Thyroid gland (tissue), 4 donors: ENCODE measurements around the gene ELL2. TPM values are rescaled to one million over a fixed set of nuclear protein-coding genes. Genes with fewer than 3 reads are reported as not detected.

Source experiments
- DNase-seq, 2 donors: peaks; one replicate each; pipeline ENCODE4 v3.0.0-alpha.2; 2019
- H3K27ac ChIP-seq, 3 donors: fragments of 200-600 bp; sonication (generic); 1 replicate in 2 of 3; 2 replicates in 1 of 3; pipeline ENCODE4 v1.5.1; 2016 to 2019; ENCODE audit warnings: mild to moderate bottlenecking in 1 of 3, moderate library complexity in 1 of 3
- H3K27me3 ChIP-seq: fragments of 200-600 bp; sonication (generic); one replicate; pipeline ENCODE4 v1.5.1; 2019
- H3K36me3 ChIP-seq, 2 donors: fragments of 200-600 bp; sonication (generic); one replicate each; pipeline ENCODE4 v1.5.1; 2016 to 2019
- H3K4me1 ChIP-seq, 2 donors: fragments of 200-600 bp; sonication (generic); one replicate each; pipeline ENCODE4 v1.5.1; 2017 to 2019
- H3K4me3 ChIP-seq, 3 donors: fragments of 200-600 bp; sonication (generic); replicated peaks in 1 of 3; 1 replicate in 2 of 3; 2 replicates in 1 of 3; pipeline ENCODE4 v1.5.1; 2016; ENCODE audit warnings: mild to moderate bottlenecking in 1 of 3
- H3K9me3 ChIP-seq: fragments of 200-600 bp; sonication (generic); one replicate; pipeline ENCODE4 v1.5.1; 2017
- POLR2A ChIP-seq, 2 donors: fragments of 450-650 bp; IDR thresholded peaks; one replicate each; pipeline ENCODE4 v1.6.1; 2017; ENCODE audit warnings: antibody characterized with exemption in 2 of 2, mild to moderate bottlenecking in 2 of 2, moderate library complexity in 1 of 2
- whole genome bisulfite sequencing, 2 donors: methylation state at CpG; one replicate each; pipeline ENCODE4 v1.1.5; 2017; 5-methylcytosine and 5-hydroxymethylcytosine counted together
- intact Hi-C: fragments of 100-400 bp; cut with DNase I; formaldehyde crosslinking; loops from one replicate; pipeline ENCODE4 v1.15.1; 2023
- total RNA-seq, 4 donors: library from RNA; depleted of rRNA; stranded (reverse); fragments of >200 nt; gene quantifications; one replicate each; pipeline ENCODE4 v1.2.3, GENCODE V29; 2016
- TF ChIP-seq, protein P1 (sequence below), 6 experiments: fragments of 200-600 bp in 3 of 6; fragments of 450-650 bp in 3 of 6; sonication (generic) in 3 of 6; IDR thresholded peaks; one replicate each; pipeline ENCODE4 v1.5.1; 2016 to 2019; ENCODE audit warnings: antibody characterized with exemption in 6 of 6, mild to moderate bottlenecking in 2 of 6, inconsistent platforms in 1 of 6, moderate library complexity in 1 of 6

The ELL2 gene
- total RNA-seq, 4 donors from 2014 or later: 56.1 to 80.2 (median 69.6) TPM

DNA sequence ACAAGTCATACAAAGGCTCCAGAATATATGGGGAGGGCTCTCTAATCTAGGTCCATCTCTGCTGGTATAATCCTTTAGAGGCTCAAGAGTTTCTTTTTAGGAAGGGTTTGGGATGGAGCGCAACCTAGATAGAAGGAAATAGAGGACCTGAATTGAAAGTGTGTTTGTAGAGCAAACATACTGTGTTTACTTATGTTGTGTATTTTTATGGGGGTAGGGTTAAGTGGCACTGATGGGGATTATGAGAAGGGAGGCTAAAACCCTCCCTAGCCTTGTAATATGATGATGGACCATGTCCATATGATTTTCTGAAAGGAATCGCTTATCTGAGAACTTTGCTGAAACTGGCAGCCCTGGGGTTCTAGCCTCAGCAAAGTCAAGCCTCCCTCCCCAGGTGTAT is 4.4 kb upstream of the ELL2 start:
- 94 to 95% methylated on average over 2 of the region's 2 CpGs for WGBS, 2 donors
- Histone ChIP-seq H3K9me3 (no peaks in the 10 kb centered on the region), H3K27me3 (no peaks in the 10 kb centered on the region), H3K36me3 (no peaks in the 10 kb centered on the region), H3K4me1 (peaks cover 0 to 6% of the 10 kb centered on the region in 2 donors), H3K27ac (no peak overlapping the region), H3K4me3 (no peak overlapping the region)
- TF ChIP-seq, protein P1, sequence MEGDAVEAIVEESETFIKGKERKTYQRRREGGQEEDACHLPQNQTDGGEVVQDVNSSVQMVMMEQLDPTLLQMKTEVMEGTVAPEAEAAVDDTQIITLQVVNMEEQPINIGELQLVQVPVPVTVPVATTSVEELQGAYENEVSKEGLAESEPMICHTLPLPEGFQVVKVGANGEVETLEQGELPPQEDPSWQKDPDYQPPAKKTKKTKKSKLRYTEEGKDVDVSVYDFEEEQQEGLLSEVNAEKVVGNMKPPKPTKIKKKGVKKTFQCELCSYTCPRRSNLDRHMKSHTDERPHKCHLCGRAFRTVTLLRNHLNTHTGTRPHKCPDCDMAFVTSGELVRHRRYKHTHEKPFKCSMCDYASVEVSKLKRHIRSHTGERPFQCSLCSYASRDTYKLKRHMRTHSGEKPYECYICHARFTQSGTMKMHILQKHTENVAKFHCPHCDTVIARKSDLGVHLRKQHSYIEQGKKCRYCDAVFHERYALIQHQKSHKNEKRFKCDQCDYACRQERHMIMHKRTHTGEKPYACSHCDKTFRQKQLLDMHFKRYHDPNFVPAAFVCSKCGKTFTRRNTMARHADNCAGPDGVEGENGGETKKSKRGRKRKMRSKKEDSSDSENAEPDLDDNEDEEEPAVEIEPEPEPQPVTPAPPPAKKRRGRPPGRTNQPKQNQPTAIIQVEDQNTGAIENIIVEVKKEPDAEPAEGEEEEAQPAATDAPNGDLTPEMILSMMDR (IDR thresholded peaks at IDR 0.05): no peak
- no peak for TF ChIP-seq POLR2A (IDR thresholded peaks at IDR 0.05)
- intact Hi-C loops: loop anchor here (10.0 kb wide), 1 partner anchor 369 kb away; no protein-coding TSS in a partner anchor
- DNase-seq: no peak

DNA sequence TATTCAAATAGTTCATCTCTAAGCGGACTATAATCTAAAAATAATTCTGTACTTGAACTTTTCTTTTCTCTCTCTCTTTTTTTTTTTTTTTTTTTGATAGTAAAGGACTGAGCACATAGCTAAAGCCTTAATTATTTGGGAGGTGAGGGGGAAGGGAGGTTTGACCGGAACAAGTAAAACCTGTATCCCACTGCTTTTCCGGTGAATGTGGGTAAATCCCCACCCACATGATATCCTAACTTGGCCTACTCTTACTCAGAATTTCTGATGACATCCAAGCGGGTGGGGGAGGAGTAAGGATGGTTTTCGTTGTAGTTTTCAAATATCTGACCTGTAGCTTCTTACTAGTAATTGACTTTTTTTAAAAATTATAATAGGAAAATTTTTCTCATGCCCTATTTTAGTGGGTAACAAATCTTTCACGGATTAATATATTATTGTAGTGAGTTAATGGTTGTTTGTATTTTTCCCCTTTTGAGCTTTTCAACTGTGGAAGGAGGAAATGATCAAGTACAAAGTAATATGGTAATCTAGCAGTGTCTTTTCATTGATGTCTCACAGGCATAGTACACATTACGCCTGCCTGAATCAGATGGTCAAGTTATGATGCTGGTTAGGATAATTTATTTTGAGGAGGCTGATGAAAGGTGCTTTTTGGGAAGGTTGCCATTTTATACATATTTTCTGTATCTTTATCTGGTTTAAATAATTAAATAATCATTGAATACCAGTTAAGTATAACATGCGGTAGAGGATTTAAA is 2.2 kb upstream of the ELL2 start:
- WGBS, 2 donors: 78% methylated on average over 8 of the region's 8 CpGs
- no peaks in the 10 kb centered on the region for H3K36me3 ChIP-seq
- H3K4me3 ChIP-seq: no peak overlapping the region
- peaks cover 9 to 14% of the 10 kb centered on the region in 2 donors for H3K4me1 ChIP-seq
- intact Hi-C loops: loop anchor here (10.0 kb wide), 1 partner anchor 371 kb away; no protein-coding TSS in a partner anchor
- peak in 1 of 2 donors; percentile 11 for DNase-seq
- no peak overlapping the region for H3K27ac ChIP-seq
- no peaks in the 10 kb centered on the region for H3K9me3 ChIP-seq
- H3K27me3 ChIP-seq: no peaks in the 10 kb centered on the region
- TF ChIP-seq POLR2A (IDR thresholded peaks at IDR 0.05): no peak
- TF ChIP-seq, protein P1 (IDR thresholded peaks at IDR 0.05): no peak

DNA sequence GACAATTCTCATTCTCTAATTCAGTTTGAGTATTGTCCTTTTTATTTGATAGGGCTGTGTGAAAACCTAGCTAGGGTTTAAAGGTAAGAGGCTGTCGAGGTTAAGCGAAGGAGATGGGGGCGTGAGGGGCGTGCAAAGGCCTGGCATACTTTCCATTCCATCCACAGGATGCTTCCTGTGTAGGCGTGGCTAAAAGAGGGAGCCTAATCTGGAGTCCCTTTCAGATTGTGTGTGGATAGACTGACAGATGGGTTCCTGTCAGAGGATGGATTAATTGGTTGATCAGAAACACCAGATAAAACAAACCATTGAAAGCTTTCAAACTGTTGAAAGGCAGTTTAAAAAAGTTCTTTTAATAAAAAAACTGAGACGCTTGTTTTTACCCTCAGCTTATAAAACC is 1.1 kb upstream of the ELL2 start:
- WGBS, 2 donors: 61% methylated on average over 6 of the region's 6 CpGs
- Histone ChIP-seq H3K4me3 (no peak overlapping the region), H3K27ac (peak overlapping the region; percentile 99 to 100 (median 99)), H3K36me3 (no peaks in the 10 kb centered on the region), H3K27me3 (no peaks in the 10 kb centered on the region), H3K9me3 (no peaks in the 10 kb centered on the region), H3K4me1 (peaks cover 19 to 24% of the 10 kb centered on the region in 2 donors)
- intact Hi-C loops: loop anchor here (10.0 kb wide), 1 partner anchor 372 kb away; no protein-coding TSS in a partner anchor
- TF ChIP-seq POLR2A (IDR thresholded peaks at IDR 0.05): no peak
- TF ChIP-seq, protein P1 (IDR thresholded peaks at IDR 0.05): no peak
- peak in 1 of 2 donors; percentile 21 for DNase-seq

DNA sequence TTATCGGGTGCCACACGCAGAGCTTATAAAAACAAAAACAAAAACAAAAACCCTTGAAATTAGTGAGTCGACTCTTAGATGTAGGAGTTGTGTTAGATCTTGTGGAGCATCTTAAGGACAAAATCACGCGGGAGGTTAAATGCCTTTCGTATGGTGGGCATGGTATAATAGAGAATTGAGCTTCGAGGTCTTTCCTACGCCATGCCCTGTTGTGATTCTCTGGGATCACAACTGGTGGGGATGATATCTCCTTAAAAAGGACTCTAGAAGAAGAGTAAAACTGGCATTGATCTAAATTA is 773 bp upstream of the ELL2 start:
- H3K4me3 ChIP-seq: peak overlapping the region in 2 of 3 donors; percentile 37 to 92
- DNase-seq: no peak
- H3K9me3 ChIP-seq: no peaks in the 10 kb centered on the region
- 50 to 53% methylated on average over 8 of the region's 8 CpGs for WGBS, 2 donors
- H3K36me3 ChIP-seq: no peaks in the 10 kb centered on the region
- intact Hi-C loops: loop anchor here (10.0 kb wide), 1 partner anchor 372 kb away; no protein-coding TSS in a partner anchor
- peaks cover 23 to 25% of the 10 kb centered on the region in 2 donors for H3K4me1 ChIP-seq
- no peaks in the 10 kb centered on the region for H3K27me3 ChIP-seq
- TF ChIP-seq, protein P1 (IDR thresholded peaks at IDR 0.05): no peak
- TF ChIP-seq POLR2A (IDR thresholded peaks at IDR 0.05): no peak
- peak overlapping the region; percentile 99 to 100 (median 99) for H3K27ac ChIP-seq
